Limb (tissue), 2 donors: Measurements from ENCODE around the gene MYH15.

Experiments
- DNase-seq, 2 donors: peaks; one replicate each; pipeline ENCODE4 v3.0.0-alpha.2; 2016; ENCODE audit errors: extremely low spot score in 2 of 2

Gene MYH15

GRCh38 chr3:108510496-108510895, at the start of gene MYH15:
Gene MYH15 (minus strand): TSS chr3:108510596. CDS start chr3:108510530, 66 bp downstream.
- no peak for DNase-seq

GRCh38 chr3:108555966-108556581, 45.7 kb upstream of the MYH15 start:
- no peak for DNase-seq

GRCh38 chr3:108554913-108555571, 44.6 kb upstream of the MYH15 start:
- DNase-seq: no peak

GRCh38 chr3:108554229-108554628, 43.8 kb upstream of the MYH15 start:
- no peak for DNase-seq

GRCh38 chr3:108552267-108553159, 42.1 kb upstream of the MYH15 start:
- peak in 1 of 2 donors; percentile 54 for DNase-seq

- no peak for DNase-seq
These were observed 38.5 kb upstream of the MYH15 start for GRCh38 chr3:108548886-108549285.

- no peak for DNase-seq
These were observed 37.9 kb upstream of the MYH15 start for GRCh38 chr3:108548304-108548703.

GRCh38 chr3:108546692-108547091, 36.3 kb upstream of the MYH15 start:
- DNase-seq: no peak

- DNase-seq: no peak
These were observed 35.9 kb upstream of the MYH15 start for GRCh38 chr3:108546247-108546646.

GRCh38 chr3:108538083-108538482, 27.7 kb upstream of the MYH15 start:
- DNase-seq: no peak

GRCh38 chr3:108528459-108529252, 18.3 kb upstream of the MYH15 start:
- DNase-seq: no peak

- DNase-seq: no peak
These were observed 17.4 kb upstream of the MYH15 start for GRCh38 chr3:108527817-108528216.

- no peak for DNase-seq
These were observed 16.7 kb upstream of the MYH15 start for GRCh38 chr3:108527109-108527508.

- DNase-seq: no peak
These were observed 15.6 kb upstream of the MYH15 start for GRCh38 chr3:108525971-108526370.

GRCh38 chr3:108525256-108525655, 14.9 kb upstream of the MYH15 start:
- no peak for DNase-seq

GRCh38 chr3:108524537-108524936, 14.1 kb upstream of the MYH15 start:
- peak in 1 of 2 donors; percentile 5 for DNase-seq

GRCh38 chr3:108518895-108519294, 8.5 kb upstream of the MYH15 start:
- DNase-seq: no peak

- no peak for DNase-seq
These were observed 6.5 kb upstream of the MYH15 start for GRCh38 chr3:108516881-108517280.

- no peak for DNase-seq
These were observed 3.6 kb upstream of the MYH15 start for GRCh38 chr3:108513961-108514360.

- no peak for DNase-seq
These were observed 2.3 kb upstream of the MYH15 start for GRCh38 chr3:108512671-108513070.

GRCh38 chr3:108511490-108511889, 1.1 kb upstream of the MYH15 start:
- DNase-seq: no peak
